Measurements from ENCODE around the gene UROD. TPM values are rescaled to one million over a fixed set of nuclear protein-coding genes. Genes with fewer than 3 reads are reported as not detected.

The UROD gene
- total and polyA plus RNA-seq, 2 experiments from 2014 or later, result 82.4 to 108 TPM

- no peak for TF ChIP-seq REST (IDR thresholded peaks at IDR 0.05; ENCODE audit: unreplicated experiment)
Measured at GRCh38 chr1:45016090-45016697, 4.1 kb downstream of the UROD start (continued).

- Histone ChIP-seq H3K4me2 (no peak overlapping the region), H3K4me3 (no peak overlapping the region), H2AFZ (no peak overlapping the region), H4K20me1 (replicated peaks; ENCODE audit: insufficient read depth) (no peaks in the 10 kb centered on the region), H3K9me2 (ENCODE audit: insufficient read depth) (no peaks in the 10 kb centered on the region), H3K79me2 (replicated peaks; ENCODE audit: insufficient read depth) (peaks cover 12% of the 10 kb centered on the region; the same call in 1 of the 2 replicates), H3K4me1 (ENCODE audit: insufficient read depth) (peaks cover 7% of the 10 kb centered on the region; the same call in 1 of the 2 replicates), H3K36me3 (ENCODE audit: insufficient read depth) (no peaks in the 10 kb centered on the region), H3K27ac (ENCODE audit: low read depth) (no peak overlapping the region), H3F3A (replicated peaks; ENCODE audit: low read depth) (no peaks in the 10 kb centered on the region), H3K27me3 (ENCODE audit: insufficient read depth) (no peaks in the 10 kb centered on the region)
- Mint-ChIP-seq H3K27ac (no peak overlapping the region), H3K36me3 (ENCODE audit: low read depth) (peaks cover 10% of the 10 kb centered on the region; the same call in 2 of the 3 replicates), H3K9me3 (no peaks in the 10 kb centered on the region), H3K4me1 (peaks cover 17% of the 10 kb centered on the region; the same call in 2 of the 3 replicates), H3K4me3 (no peak overlapping the region), H3K27me3 (ENCODE audit: insufficient read depth, low read depth, poor library complexity) (peaks cover 13% of the 10 kb centered on the region)
- DNase-seq (ENCODE audit: low spot score) (peak; percentile 15), ATAC-seq (no peak)
- no peak for TF ChIP-seq STAT1 (IDR thresholded peaks at IDR 0.05; ENCODE audit: unreplicated experiment)
- TF ChIP-seq ZNF462 (CRISPR knock-in tag; IDR thresholded peaks at IDR 0.05), result no peak
- no peak for TF ChIP-seq ZNF114 (CRISPR knock-in tag; IDR thresholded peaks at IDR 0.05)
- no peak for TF ChIP-seq REST (IDR thresholded peaks at IDR 0.05; ENCODE audit: unreplicated experiment)
- TF ChIP-seq CTCF (conservative IDR thresholded peaks at IDR 0.05; ENCODE audit: low read depth in 2 of 2), result no peak
- TF ChIP-seq EZH2 (IDR thresholded peaks at IDR 0.05; ENCODE audit: low read depth, unreplicated experiment), result no peak
- TF ChIP-seq CREB1 (CRISPR knock-in tag; IDR thresholded peaks at IDR 0.05; ENCODE audit: low read depth), result no peak
- no peak for TF ChIP-seq ZNF331 (CRISPR knock-in tag; IDR thresholded peaks at IDR 0.05; ENCODE audit: low read depth)
- no peak for TF ChIP-seq JUNB (IDR thresholded peaks at IDR 0.05; ENCODE audit: unreplicated experiment)
Measured at GRCh38 chr1:45016767-45017166, 4.7 kb downstream of the UROD start.

Data from GM23338 (cell line).